AG10803 (cell line): ENCODE data around the gene NFAM1.

Experiments
- DNase-seq: peaks from one replicate; pipeline ENCODE4 v3.0.0; 2010; ENCODE audit warnings: low read depth
- H3K4me3 ChIP-seq: 2 replicates; pipeline ENCODE4 v1.5.1; 2011; ENCODE audit warnings: mild to moderate bottlenecking, low read length, control low read depth
- CTCF ChIP-seq: conservative IDR thresholded peaks from 2 replicates; pipeline ENCODE4 v1.5.1; 2011; ENCODE audit warnings: mild to moderate bottlenecking, low read length, control low read depth, inconsistent platforms

NFAM1 gene

GRCh38 chr22:42439821-42440674, 7.8 kb upstream of the NFAM1 start:
- no peak for DNase-seq
- no peak overlapping the region; the same call in 1 of the 2 replicates for H3K4me3 ChIP-seq
- no peak for TF ChIP-seq CTCF

- no peak for DNase-seq
- H3K4me3 ChIP-seq, result no peak overlapping the region
- TF ChIP-seq CTCF, result no peak
Measured at GRCh38 chr22:42439021-42439567, 6.9 kb upstream of the NFAM1 start.

- DNase-seq, result no peak
- no peak overlapping the region for H3K4me3 ChIP-seq
- no peak for TF ChIP-seq CTCF
Measured at GRCh38 chr22:42438293-42438650, 6.1 kb upstream of the NFAM1 start.

GRCh38 chr22:42437488-42438292, 5.5 kb upstream of the NFAM1 start:
- peak; percentile 90 for TF ChIP-seq CTCF
- DNase-seq, result peak; percentile 18
- peak overlapping the region; percentile 58 for H3K4me3 ChIP-seq

- no peak overlapping the region for H3K4me3 ChIP-seq
- DNase-seq, result no peak
- TF ChIP-seq CTCF, result no peak
Measured at GRCh38 chr22:42436404-42436803, 4.2 kb upstream of the NFAM1 start.

GRCh38 chr22:42434748-42435425, 2.7 kb upstream of the NFAM1 start:
- no peak for TF ChIP-seq CTCF
- no peak for DNase-seq
- no peak overlapping the region for H3K4me3 ChIP-seq
